ENCODE data around the gene MYL4. TPM values are rescaled to one million over a fixed set of nuclear protein-coding genes. Genes with fewer than 3 reads are reported as not detected.
"Not testable (repeated sequence)": the region's sequence is repeated elsewhere in the genome, so short reads cannot be mapped to it uniquely, and the experiment has no call there.

The MYL4 gene
- polyA plus RNA-seq, 3 donors from 2014 or later: 0.39 TPM; not detected in 2

DNA sequence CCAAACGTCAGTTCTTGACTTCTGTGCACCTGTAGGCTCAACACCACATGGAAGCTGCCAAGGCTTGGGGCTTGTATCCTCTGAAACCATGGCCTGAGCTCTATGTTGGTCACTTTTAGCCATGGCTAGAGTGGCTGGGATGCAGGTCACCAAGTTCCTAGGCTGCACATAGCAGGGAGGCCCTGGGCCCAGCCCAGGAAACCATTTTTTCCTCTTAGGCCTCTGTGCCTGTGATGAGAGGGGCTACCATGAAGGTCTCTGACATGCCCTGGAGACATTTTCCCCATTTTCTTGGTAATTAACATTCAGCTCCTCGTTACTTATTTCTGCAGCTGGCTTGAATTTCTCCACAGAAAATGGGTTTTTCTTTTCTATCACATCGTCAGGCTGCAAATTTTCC lies 59.8 kb downstream of the MYL4 start:
- DNase-seq; H3K36me3 Mint-ChIP-seq; H3K9me3 Mint-ChIP-seq; H3K4me3 Mint-ChIP-seq; H3K4me1 Mint-ChIP-seq; H3K27me3 Mint-ChIP-seq (ENCODE audit: low read depth in 3 of 3); H3K27ac Mint-ChIP-seq: not testable (repeated sequence)

DNA sequence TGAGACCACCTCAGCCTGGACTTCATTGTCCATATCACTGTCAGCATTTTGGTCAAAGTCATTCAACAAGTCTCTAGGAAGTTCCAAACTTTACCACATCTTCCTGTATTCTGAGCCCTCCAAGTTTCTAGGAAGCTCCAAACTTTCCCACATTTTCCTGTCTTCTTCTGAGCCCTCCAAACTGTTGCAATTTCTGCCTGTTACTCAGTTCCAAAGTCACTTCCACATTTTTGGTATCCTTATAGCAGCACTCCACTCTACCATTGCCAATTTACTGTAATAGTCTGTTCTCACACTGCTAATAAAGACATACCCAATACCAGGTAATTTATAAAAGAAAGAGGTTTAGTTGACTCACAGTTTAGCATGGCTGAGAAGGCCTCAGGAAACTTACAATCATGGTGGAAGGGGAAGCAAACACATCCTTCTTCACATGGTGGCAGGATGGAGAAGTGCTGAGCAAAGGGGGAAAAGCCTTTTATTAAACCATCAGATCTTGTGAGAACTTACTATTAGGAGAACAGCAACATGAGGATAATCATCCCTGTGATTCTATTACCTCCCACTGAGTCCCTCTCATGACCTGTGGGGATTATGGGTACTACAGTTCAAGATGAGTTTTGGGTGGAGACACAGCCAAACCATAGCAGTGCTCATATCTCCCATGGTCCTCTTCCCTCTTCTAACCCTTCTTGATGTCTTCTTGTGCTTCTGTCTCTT lies 60.6 kb downstream of the MYL4 start:
- H3K27ac Mint-ChIP-seq; H3K9me3 Mint-ChIP-seq; H3K27me3 Mint-ChIP-seq (ENCODE audit: low read depth in 3 of 3); H3K4me3 Mint-ChIP-seq; DNase-seq; H3K36me3 Mint-ChIP-seq; H3K4me1 Mint-ChIP-seq: not testable (repeated sequence)

DNA sequence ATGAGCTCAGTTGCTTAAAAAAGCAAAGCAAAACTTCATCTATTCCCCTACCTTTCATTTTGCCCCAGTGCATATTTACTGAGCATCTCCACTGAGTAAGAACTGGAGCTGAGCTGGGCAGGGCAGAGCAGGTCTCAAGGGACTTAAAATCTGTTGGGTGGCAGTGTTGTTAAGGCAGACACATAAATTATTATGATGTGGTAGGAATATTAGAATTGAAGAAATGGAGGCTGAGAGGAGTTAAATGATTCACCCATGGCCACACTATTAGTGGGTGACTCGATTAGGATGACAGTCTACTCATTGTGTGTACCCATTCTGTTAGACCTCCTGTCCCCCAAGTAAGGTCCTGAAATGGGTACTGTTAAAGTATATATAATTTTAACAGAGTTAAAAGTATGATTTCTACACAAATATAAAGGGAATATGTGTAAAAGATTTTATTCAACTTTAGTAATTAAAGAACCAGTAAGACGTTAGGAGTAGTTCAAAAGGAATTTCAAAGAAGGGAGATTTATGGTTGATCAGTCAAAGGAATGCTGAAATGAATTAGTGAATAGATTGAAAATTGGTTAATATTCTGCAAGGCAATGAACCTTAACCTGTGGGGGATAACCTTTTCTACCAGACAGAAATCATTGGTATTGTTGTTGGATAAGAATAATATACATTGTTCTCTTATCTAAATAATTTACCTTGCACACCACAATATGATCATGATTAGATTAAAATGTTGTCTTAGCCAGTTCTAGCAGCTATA lies 62.0 kb downstream of the MYL4 start:
- no peak for DNase-seq
- H3K36me3 Mint-ChIP-seq: no peaks in the 10 kb centered on the region
- no peak overlapping the region for H3K27ac Mint-ChIP-seq
- no peak overlapping the region for H3K4me3 Mint-ChIP-seq
- no peaks in the 10 kb centered on the region for H3K4me1 Mint-ChIP-seq
- H3K9me3 Mint-ChIP-seq: no peaks in the 10 kb centered on the region
- peaks cover 1 to 4% (median 2%) of the 10 kb centered on the region in 3 donors for H3K27me3 Mint-ChIP-seq (ENCODE audit: low read depth in 3 of 3)

DNA sequence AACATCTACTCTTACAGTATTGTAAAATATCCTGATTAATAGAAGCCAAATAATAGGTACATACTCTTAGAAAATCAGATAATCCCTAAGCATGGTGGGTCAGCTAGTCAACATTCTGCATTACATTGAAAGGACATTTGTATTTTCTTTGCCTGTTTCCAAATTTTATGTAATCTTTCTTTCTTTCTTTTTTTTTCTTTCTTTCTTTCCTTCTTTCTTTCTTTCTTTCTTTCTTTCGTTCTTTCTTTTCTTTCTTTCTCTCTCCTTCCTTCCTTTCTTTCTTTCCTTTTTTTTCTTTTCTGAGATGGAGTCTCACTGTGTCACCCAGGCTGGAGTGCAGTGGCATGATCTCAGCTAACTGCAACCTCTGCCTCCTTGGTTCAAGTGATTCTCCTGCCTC lies 63.3 kb downstream of the MYL4 start:
- H3K9me3 Mint-ChIP-seq: no peaks in the 10 kb centered on the region
- H3K27ac Mint-ChIP-seq: no peak overlapping the region
- H3K4me1 Mint-ChIP-seq: no peaks in the 10 kb centered on the region
- no peaks in the 10 kb centered on the region for H3K36me3 Mint-ChIP-seq
- no peaks in the 10 kb centered on the region for H3K27me3 Mint-ChIP-seq (ENCODE audit: low read depth in 3 of 3)
- DNase-seq: no peak
- H3K4me3 Mint-ChIP-seq: no peak overlapping the region

DNA sequence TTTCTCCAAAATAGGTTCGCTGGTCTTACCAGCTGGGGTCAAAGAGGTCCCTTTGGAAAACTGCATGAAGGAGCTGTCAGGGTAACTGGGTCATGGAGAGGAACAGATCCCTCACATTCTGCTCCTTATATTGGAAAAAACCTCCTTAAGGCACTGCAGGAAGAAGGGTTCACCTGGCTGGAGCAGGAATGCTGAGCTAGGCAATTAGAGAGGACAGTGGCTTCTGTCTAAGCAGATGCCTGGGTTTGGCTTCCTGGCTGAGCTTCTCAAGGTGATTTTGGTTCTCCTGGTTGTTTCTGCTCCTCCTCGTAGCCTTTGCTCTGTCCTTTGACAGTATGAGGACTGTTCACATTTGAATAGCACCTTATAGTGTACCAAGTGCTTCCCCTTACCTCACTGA lies 64.1 kb downstream of the MYL4 start:
- no peaks in the 10 kb centered on the region for H3K4me1 Mint-ChIP-seq
- no peak overlapping the region for H3K27ac Mint-ChIP-seq
- no peaks in the 10 kb centered on the region for H3K9me3 Mint-ChIP-seq
- no peaks in the 10 kb centered on the region for H3K36me3 Mint-ChIP-seq
- H3K4me3 Mint-ChIP-seq: no peak overlapping the region
- no peak for DNase-seq
- H3K27me3 Mint-ChIP-seq (ENCODE audit: low read depth in 3 of 3): no peaks in the 10 kb centered on the region

Other genes with a start within 250 kb of the MYL4 start
- not detected for gene RPRML, start 230.1 kb upstream of the MYL4 start, polyA plus RNA-seq
- gene CDC27, start 20.1 kb upstream of the MYL4 start, polyA plus RNA-seq: 10 to 100 TPM; 50.3 to 98.5 (median 71.1) TPM
- gene ITGB3, start 44.5 kb downstream of the MYL4 start, polyA plus RNA-seq: 10 to 100 TPM in 1 of 3 donors, 1 to 10 TPM in 1, not detected in 1; 1.1 to 11.0 TPM
- 1 to 10 TPM in 2 of 3 donors, under 1 TPM in 1; 0.97 to 1.0 (median 1.0) TPM for gene EFCAB13, start 114.6 kb downstream of the MYL4 start, polyA plus RNA-seq